Panc1 (cell line): Measurements from ENCODE around the gene CPEB2.

Source experiments
- POLR2AphosphoS5 ChIP-seq: IDR thresholded peaks from 2 replicates; pipeline ENCODE4 v1.6.1; 2012; ENCODE audit warnings: mild to moderate bottlenecking, low read depth, low read length, moderate library complexity
- SIN3A ChIP-seq: IDR thresholded peaks from 2 replicates; pipeline ENCODE4 v1.6.1; 2012; ENCODE audit warnings: low read depth, mild to moderate bottlenecking, low read length, moderate library complexity, borderline replicate concordance; ENCODE audit not compliant: insufficient read depth
- TF ChIP-seq, protein P1 (sequence below): fragments of 450-650 bp; IDR thresholded peaks from 2 replicates; pipeline ENCODE4 v1.5.1; 2017; ENCODE audit warnings: mild to moderate bottlenecking
- TF ChIP-seq, protein P2 (sequence below), 2 experiments: IDR thresholded peaks; 2 replicates each; pipeline ENCODE4 v1.6.1; 2011 to 2012; ENCODE audit warnings: low read depth in 2 of 2, control low read depth in 1 of 2, low read length in 1 of 2, mild to moderate bottlenecking in 1 of 2, moderate library complexity in 1 of 2; ENCODE audit not compliant: insufficient read depth in 1 of 2

DNA sequence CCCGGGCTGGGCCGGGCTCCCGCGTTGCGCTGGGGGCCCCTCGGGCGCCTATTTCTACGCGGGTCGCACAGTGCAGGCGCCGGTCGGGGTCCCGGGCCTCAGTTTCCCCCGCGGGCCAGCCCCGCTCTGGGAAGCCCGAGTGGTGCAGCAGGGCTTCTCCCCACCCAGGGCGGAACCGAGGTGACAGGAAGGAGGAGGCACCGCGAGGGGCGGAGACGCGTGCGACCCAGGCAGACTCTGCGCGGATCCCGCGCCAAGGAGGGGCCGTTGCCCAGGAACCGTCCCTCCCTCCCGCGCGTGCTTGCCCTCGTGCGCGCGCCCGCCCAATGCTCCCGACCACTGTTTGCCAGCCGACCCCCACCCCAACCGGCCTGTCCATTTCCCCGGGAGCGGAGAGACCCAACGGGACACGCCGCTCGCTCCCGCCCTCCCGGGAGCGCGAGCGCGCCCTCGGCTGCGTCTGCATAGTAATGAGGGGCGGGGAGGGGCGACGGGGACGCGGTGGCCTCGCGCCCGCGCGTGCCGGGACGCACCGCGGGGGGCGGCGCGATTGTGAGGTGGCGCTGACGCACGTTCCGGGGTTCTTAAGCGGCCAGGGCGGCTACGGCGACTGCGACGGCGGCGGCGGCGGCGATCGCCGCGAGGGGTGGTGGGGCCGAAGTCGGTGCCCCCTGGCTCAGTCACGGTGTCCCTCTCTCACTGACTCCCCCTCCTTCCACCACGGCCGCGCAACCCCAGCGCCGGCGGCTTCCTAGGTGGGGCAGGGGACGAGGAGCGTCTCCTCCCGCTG, at the start of gene CPEB2:
- TF ChIP-seq POLR2AphosphoS5 (0 out of 2 replicates have a peak, but pooled peaks have one; percentile 23), SIN3A (no peak; the same call in 1 of the 2 replicates)
- TF ChIP-seq, protein P1, sequence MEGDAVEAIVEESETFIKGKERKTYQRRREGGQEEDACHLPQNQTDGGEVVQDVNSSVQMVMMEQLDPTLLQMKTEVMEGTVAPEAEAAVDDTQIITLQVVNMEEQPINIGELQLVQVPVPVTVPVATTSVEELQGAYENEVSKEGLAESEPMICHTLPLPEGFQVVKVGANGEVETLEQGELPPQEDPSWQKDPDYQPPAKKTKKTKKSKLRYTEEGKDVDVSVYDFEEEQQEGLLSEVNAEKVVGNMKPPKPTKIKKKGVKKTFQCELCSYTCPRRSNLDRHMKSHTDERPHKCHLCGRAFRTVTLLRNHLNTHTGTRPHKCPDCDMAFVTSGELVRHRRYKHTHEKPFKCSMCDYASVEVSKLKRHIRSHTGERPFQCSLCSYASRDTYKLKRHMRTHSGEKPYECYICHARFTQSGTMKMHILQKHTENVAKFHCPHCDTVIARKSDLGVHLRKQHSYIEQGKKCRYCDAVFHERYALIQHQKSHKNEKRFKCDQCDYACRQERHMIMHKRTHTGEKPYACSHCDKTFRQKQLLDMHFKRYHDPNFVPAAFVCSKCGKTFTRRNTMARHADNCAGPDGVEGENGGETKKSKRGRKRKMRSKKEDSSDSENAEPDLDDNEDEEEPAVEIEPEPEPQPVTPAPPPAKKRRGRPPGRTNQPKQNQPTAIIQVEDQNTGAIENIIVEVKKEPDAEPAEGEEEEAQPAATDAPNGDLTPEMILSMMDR, result no peak
- TF ChIP-seq, protein P2, sequence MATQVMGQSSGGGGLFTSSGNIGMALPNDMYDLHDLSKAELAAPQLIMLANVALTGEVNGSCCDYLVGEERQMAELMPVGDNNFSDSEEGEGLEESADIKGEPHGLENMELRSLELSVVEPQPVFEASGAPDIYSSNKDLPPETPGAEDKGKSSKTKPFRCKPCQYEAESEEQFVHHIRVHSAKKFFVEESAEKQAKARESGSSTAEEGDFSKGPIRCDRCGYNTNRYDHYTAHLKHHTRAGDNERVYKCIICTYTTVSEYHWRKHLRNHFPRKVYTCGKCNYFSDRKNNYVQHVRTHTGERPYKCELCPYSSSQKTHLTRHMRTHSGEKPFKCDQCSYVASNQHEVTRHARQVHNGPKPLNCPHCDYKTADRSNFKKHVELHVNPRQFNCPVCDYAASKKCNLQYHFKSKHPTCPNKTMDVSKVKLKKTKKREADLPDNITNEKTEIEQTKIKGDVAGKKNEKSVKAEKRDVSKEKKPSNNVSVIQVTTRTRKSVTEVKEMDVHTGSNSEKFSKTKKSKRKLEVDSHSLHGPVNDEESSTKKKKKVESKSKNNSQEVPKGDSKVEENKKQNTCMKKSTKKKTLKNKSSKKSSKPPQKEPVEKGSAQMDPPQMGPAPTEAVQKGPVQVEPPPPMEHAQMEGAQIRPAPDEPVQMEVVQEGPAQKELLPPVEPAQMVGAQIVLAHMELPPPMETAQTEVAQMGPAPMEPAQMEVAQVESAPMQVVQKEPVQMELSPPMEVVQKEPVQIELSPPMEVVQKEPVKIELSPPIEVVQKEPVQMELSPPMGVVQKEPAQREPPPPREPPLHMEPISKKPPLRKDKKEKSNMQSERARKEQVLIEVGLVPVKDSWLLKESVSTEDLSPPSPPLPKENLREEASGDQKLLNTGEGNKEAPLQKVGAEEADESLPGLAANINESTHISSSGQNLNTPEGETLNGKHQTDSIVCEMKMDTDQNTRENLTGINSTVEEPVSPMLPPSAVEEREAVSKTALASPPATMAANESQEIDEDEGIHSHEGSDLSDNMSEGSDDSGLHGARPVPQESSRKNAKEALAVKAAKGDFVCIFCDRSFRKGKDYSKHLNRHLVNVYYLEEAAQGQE (IDR thresholded peaks at IDR 0.05; ENCODE audit: insufficient read depth in 1 of 2, low read depth in 2 of 2, low read length in 1 of 2), result no peak
